Ammon's horn (tissue), 1 donor: ENCODE data around the gene OSBPL6.

Experiments
- DNase-seq: peaks from one replicate; pipeline ENCODE4 v3.0.0-alpha.2; 2016; ENCODE audit warnings: low spot score

OSBPL6 gene

GRCh38 chr2:178359192-178359912 is 165.0 kb downstream of the OSBPL6 start:
- no peak for DNase-seq

GRCh38 chr2:178361588-178361987 is 167.3 kb downstream of the OSBPL6 start:
- DNase-seq = no peak

- no peak for DNase-seq
Measured at GRCh38 chr2:178363252-178363651, 168.9 kb downstream of the OSBPL6 start.

- DNase-seq = no peak
Measured at GRCh38 chr2:178365116-178365515, 170.8 kb downstream of the OSBPL6 start.

GRCh38 chr2:178366412-178366811 is 172.1 kb downstream of the OSBPL6 start:
- DNase-seq = no peak

GRCh38 chr2:178367344-178367743 is 173.0 kb downstream of the OSBPL6 start:
- no peak for DNase-seq

- no peak for DNase-seq
Measured at GRCh38 chr2:178374865-178375264, 180.6 kb downstream of the OSBPL6 start.

- DNase-seq = no peak
Measured at GRCh38 chr2:178377046-178377445, 182.7 kb downstream of the OSBPL6 start.

- no peak for DNase-seq
Measured at GRCh38 chr2:178379162-178380004, 185.1 kb downstream of the OSBPL6 start.

GRCh38 chr2:178380763-178381162 is 186.5 kb downstream of the OSBPL6 start:
- DNase-seq = no peak

GRCh38 chr2:178383718-178384117 is 189.4 kb downstream of the OSBPL6 start:
- no peak for DNase-seq

- no peak for DNase-seq
Measured at GRCh38 chr2:178385595-178386148, 191.4 kb downstream of the OSBPL6 start.

GRCh38 chr2:178386986-178387597 is 192.8 kb downstream of the OSBPL6 start:
- DNase-seq = no peak

- no peak for DNase-seq
Measured at GRCh38 chr2:178388287-178388686, 194.0 kb downstream of the OSBPL6 start.

GRCh38 chr2:178391701-178392100 is 197.4 kb downstream of the OSBPL6 start:
- DNase-seq = no peak

GRCh38 chr2:178392215-178392614 is 197.9 kb downstream of the OSBPL6 start:
- no peak for DNase-seq

GRCh38 chr2:178394859-178395258 is 200.5 kb downstream of the OSBPL6 start:
- DNase-seq = no peak

GRCh38 chr2:178395295-178395694 is 201.0 kb downstream of the OSBPL6 start:
- no peak for DNase-seq

- DNase-seq = no peak
Measured at GRCh38 chr2:178395941-178396570, 201.7 kb downstream of the OSBPL6 start.

GRCh38 chr2:178397002-178397605 is 202.8 kb downstream of the OSBPL6 start:
- DNase-seq = peak; percentile 56

- DNase-seq = no peak
Measured at GRCh38 chr2:178401994-178402437, 207.7 kb downstream of the OSBPL6 start.
